Body of pancreas (tissue), 4 donors: Measurements from ENCODE around the gene MPP1.

Source experiments
- POLR2A ChIP-seq, 3 donors: fragments of 450-650 bp; IDR thresholded peaks; one replicate each; pipeline ENCODE4 v1.6.1; 2016; ENCODE audit warnings: antibody characterized with exemption in 3 of 3, mild to moderate bottlenecking in 2 of 3
- TF ChIP-seq, protein P1 (sequence below), 7 experiments: fragments of 450-650 bp in 4 of 7; fragments of 200-600 bp in 3 of 7; sonication (generic) in 3 of 7; IDR thresholded peaks; one replicate each; pipeline ENCODE4 v1.5.1; 2016 to 2019; ENCODE audit warnings: antibody characterized with exemption in 7 of 7

GRCh38 chrX:154750301-154751202 lies 54.7 kb downstream of the MPP1 start, which contains the start of gene GAB3:
- TF ChIP-seq, protein P1, sequence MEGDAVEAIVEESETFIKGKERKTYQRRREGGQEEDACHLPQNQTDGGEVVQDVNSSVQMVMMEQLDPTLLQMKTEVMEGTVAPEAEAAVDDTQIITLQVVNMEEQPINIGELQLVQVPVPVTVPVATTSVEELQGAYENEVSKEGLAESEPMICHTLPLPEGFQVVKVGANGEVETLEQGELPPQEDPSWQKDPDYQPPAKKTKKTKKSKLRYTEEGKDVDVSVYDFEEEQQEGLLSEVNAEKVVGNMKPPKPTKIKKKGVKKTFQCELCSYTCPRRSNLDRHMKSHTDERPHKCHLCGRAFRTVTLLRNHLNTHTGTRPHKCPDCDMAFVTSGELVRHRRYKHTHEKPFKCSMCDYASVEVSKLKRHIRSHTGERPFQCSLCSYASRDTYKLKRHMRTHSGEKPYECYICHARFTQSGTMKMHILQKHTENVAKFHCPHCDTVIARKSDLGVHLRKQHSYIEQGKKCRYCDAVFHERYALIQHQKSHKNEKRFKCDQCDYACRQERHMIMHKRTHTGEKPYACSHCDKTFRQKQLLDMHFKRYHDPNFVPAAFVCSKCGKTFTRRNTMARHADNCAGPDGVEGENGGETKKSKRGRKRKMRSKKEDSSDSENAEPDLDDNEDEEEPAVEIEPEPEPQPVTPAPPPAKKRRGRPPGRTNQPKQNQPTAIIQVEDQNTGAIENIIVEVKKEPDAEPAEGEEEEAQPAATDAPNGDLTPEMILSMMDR (IDR thresholded peaks at IDR 0.05) = no peak
- TF ChIP-seq POLR2A (IDR thresholded peaks at IDR 0.05) = no peak
